Measurements from ENCODE around the gene NALCN. TPM values are rescaled to one million over a fixed set of nuclear protein-coding genes. Genes with fewer than 3 reads are reported as not detected.

NALCN gene
- polyA plus RNA-seq, 2 donors: 0.04 TPM

GRCh38 chr13:101178406-101178805, 237.9 kb downstream of the NALCN start:
- Histone ChIP-seq H3K4me3 (ENCODE audit: low read depth in 1 of 2, low read length in 2 of 2) (no peak overlapping the region), H3K36me3 (ENCODE audit: control insufficient read depth in 2 of 2, insufficient read depth in 2 of 2, low read length in 1 of 2) (no peaks in the 10 kb centered on the region), H3K4me1 (ENCODE audit: control insufficient read depth in 2 of 2, insufficient read depth in 2 of 2, low read length in 1 of 2) (no peaks in the 10 kb centered on the region), H3K27ac (ENCODE audit: low read depth in 2 of 2, low read length in 1 of 2) (no peak overlapping the region), H3K9me3 (ENCODE audit: control insufficient read depth in 2 of 2, insufficient read depth in 1 of 2, low read depth in 1 of 2, low read length in 1 of 2) (no peaks in the 10 kb centered on the region), H3K27me3 (ENCODE audit: control insufficient read depth in 1 of 2, insufficient read depth in 2 of 2, low read length in 2 of 2) (no peaks in the 10 kb centered on the region)
- WGBS, 2 donors: 28 to 36% methylated on average over 4 of the region's 4 CpGs

GRCh38 chr13:101170306-101170705, 246.0 kb downstream of the NALCN start:
- Histone ChIP-seq H3K27ac (ENCODE audit: low read depth in 2 of 2, low read length in 1 of 2) (no peak overlapping the region), H3K4me1 (ENCODE audit: control insufficient read depth in 2 of 2, insufficient read depth in 2 of 2, low read length in 1 of 2) (no peaks in the 10 kb centered on the region), H3K27me3 (ENCODE audit: control insufficient read depth in 1 of 2, insufficient read depth in 2 of 2, low read length in 2 of 2) (no peaks in the 10 kb centered on the region), H3K4me3 (ENCODE audit: low read depth in 1 of 2, low read length in 2 of 2) (no peak overlapping the region), H3K9me3 (ENCODE audit: control insufficient read depth in 2 of 2, insufficient read depth in 1 of 2, low read depth in 1 of 2, low read length in 1 of 2) (no peaks in the 10 kb centered on the region), H3K36me3 (ENCODE audit: control insufficient read depth in 2 of 2, insufficient read depth in 2 of 2, low read length in 1 of 2) (no peaks in the 10 kb centered on the region)
- 78 to 79% methylated on average over 2 of the region's 2 CpGs for WGBS, 2 donors

DNA sequence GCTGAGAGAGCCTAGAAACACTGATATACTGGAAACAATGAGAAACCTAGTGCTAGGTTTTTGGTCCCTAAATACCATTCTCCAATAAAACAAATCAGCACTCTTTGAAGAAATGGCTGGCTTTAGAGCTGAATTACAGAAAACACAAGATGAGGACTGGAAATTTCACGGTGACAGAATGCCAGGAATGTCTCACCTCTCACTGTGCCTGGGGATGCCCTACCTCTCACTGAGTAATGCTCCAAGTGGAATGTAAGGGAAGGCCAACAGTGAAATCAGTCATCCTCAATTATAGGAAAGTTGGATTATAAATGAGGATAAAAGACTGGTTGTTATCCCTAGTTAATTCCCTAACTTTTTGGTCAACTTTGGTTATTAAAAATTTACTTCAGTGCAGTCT, 259.0 kb downstream of the NALCN start:
- Histone ChIP-seq H3K9me3 (ENCODE audit: control insufficient read depth in 2 of 2, insufficient read depth in 1 of 2, low read depth in 1 of 2, low read length in 1 of 2) (no peaks in the 10 kb centered on the region), H3K4me3 (ENCODE audit: low read depth in 1 of 2, low read length in 2 of 2) (no peak overlapping the region), H3K4me1 (ENCODE audit: control insufficient read depth in 2 of 2, insufficient read depth in 2 of 2, low read length in 1 of 2) (no peaks in the 10 kb centered on the region), H3K27me3 (ENCODE audit: control insufficient read depth in 1 of 2, insufficient read depth in 2 of 2, low read length in 2 of 2) (no peaks in the 10 kb centered on the region), H3K36me3 (ENCODE audit: control insufficient read depth in 2 of 2, insufficient read depth in 2 of 2, low read length in 1 of 2) (no peaks in the 10 kb centered on the region), H3K27ac (ENCODE audit: low read depth in 2 of 2, low read length in 1 of 2) (no peak overlapping the region)
- WGBS, 2 donors: 12 to 22% methylated on average over 1 of the region's 1 CpG

- Histone ChIP-seq H3K36me3 (ENCODE audit: control insufficient read depth in 2 of 2, insufficient read depth in 2 of 2, low read length in 1 of 2) (no peaks in the 10 kb centered on the region), H3K4me1 (ENCODE audit: control insufficient read depth in 2 of 2, insufficient read depth in 2 of 2, low read length in 1 of 2) (no peaks in the 10 kb centered on the region), H3K27me3 (ENCODE audit: control insufficient read depth in 1 of 2, insufficient read depth in 2 of 2, low read length in 2 of 2) (no peaks in the 10 kb centered on the region), H3K4me3 (ENCODE audit: low read depth in 1 of 2, low read length in 2 of 2) (no peak overlapping the region), H3K9me3 (ENCODE audit: control insufficient read depth in 2 of 2, insufficient read depth in 1 of 2, low read depth in 1 of 2, low read length in 1 of 2) (no peaks in the 10 kb centered on the region), H3K27ac (ENCODE audit: low read depth in 2 of 2, low read length in 1 of 2) (no peak overlapping the region)
- 47 to 59% methylated on average over 2 of the region's 2 CpGs for WGBS, 2 donors
Observed at GRCh38 chr13:101155920-101156319, 260.4 kb downstream of the NALCN start.

DNA sequence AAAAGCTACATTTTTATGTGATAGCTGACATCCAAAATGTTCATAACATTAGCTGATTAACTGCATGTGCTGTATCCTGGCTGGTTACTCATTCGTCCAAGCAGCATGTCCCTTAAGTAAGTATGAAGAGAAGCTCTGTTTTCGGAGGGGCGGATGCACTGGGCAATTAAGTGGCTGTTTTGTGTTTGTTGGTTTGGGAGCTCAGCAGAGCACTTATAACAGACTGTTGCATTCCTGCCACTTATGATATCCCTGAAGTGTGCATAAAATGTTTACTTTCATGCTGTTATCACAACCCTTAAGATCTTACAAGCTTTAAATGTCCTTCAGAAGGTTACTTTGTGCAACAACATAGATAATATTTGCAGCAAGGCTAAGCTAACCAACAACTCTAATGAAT, 264.1 kb downstream of the NALCN start:
- 71 to 75% methylated on average over 3 of the region's 3 CpGs for WGBS, 2 donors
- Histone ChIP-seq H3K4me1 (ENCODE audit: control insufficient read depth in 2 of 2, insufficient read depth in 2 of 2, low read length in 1 of 2) (no peaks in the 10 kb centered on the region), H3K27me3 (ENCODE audit: control insufficient read depth in 1 of 2, insufficient read depth in 2 of 2, low read length in 2 of 2) (no peaks in the 10 kb centered on the region), H3K27ac (ENCODE audit: low read depth in 2 of 2, low read length in 1 of 2) (no peak overlapping the region), H3K4me3 (ENCODE audit: low read depth in 1 of 2, low read length in 2 of 2) (no peak overlapping the region), H3K9me3 (ENCODE audit: control insufficient read depth in 2 of 2, insufficient read depth in 1 of 2, low read depth in 1 of 2, low read length in 1 of 2) (no peaks in the 10 kb centered on the region), H3K36me3 (ENCODE audit: control insufficient read depth in 2 of 2, insufficient read depth in 2 of 2, low read length in 1 of 2) (no peaks in the 10 kb centered on the region)

DNA sequence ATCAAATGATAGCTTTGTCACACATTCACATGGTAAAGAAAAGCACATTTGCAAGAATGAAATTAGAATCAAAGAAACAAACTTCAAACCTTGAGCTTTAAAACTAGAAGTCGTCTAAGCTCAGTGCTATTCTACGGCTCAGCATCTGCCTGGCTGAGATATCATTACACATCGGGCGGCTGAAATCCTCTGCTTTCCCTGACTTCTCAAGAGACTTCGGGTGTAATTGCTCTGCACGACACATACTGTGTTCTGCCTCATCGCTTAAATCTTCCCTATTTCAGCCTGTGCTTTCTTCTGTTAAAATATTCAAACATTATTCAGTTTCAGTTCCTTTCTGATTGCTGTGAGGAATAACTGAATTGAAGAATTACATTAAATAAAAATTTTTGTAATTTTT, 265.3 kb downstream of the NALCN start:
- H3K9me3 ChIP-seq (ENCODE audit: control insufficient read depth in 2 of 2, insufficient read depth in 1 of 2, low read depth in 1 of 2, low read length in 1 of 2): no peaks in the 10 kb centered on the region
- no peak overlapping the region for H3K27ac ChIP-seq (ENCODE audit: low read depth in 2 of 2, low read length in 1 of 2)
- no peaks in the 10 kb centered on the region for H3K36me3 ChIP-seq (ENCODE audit: control insufficient read depth in 2 of 2, insufficient read depth in 2 of 2, low read length in 1 of 2)
- no peaks in the 10 kb centered on the region for H3K27me3 ChIP-seq (ENCODE audit: control insufficient read depth in 1 of 2, insufficient read depth in 2 of 2, low read length in 2 of 2)
- 36 to 41% methylated on average over 7 of the region's 7 CpGs for WGBS, 2 donors
- H3K4me3 ChIP-seq (ENCODE audit: low read depth in 1 of 2, low read length in 2 of 2): no peak overlapping the region
- no peaks in the 10 kb centered on the region for H3K4me1 ChIP-seq (ENCODE audit: control insufficient read depth in 2 of 2, insufficient read depth in 2 of 2, low read length in 1 of 2)

DNA sequence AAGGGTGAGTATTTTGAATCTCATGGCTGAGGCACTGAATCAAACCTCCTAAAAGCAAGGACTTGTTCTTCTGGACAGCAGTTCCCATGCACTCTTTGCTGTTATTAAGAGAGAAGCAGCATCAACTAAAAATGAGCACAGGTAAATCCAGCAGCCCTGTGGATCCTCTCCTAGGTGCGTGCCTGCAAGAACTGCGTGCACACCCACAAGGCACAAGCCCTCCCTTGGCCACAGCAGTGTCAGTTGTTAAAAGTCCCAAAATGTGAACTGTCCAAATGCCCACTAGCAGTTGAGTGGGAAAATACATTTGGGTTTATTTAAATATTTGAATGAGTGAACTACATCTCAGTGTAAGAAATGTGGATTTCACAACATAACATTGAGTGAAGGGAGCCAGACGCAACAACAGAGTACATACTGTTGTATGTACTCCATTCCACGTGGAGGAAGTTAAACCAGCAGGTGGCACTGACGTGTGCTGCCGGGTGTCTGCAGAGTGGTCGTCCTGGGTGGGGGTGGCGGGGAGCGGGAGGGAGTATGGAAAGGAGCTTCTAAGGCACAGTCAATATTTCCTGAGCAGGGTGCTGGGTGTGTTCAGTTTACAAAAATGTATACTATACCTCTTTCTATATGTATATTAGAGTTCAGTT, 266.4 kb downstream of the NALCN start:
- no peak overlapping the region for H3K4me3 ChIP-seq (ENCODE audit: low read depth in 1 of 2, low read length in 2 of 2)
- H3K27ac ChIP-seq (ENCODE audit: low read depth in 2 of 2, low read length in 1 of 2): no peak overlapping the region
- no peaks in the 10 kb centered on the region for H3K36me3 ChIP-seq (ENCODE audit: control insufficient read depth in 2 of 2, insufficient read depth in 2 of 2, low read length in 1 of 2)
- 37 to 40% methylated on average over 9 of the region's 9 CpGs for WGBS, 2 donors
- H3K4me1 ChIP-seq (ENCODE audit: control insufficient read depth in 2 of 2, insufficient read depth in 2 of 2, low read length in 1 of 2): no peaks in the 10 kb centered on the region
- H3K27me3 ChIP-seq (ENCODE audit: control insufficient read depth in 1 of 2, insufficient read depth in 2 of 2, low read length in 2 of 2): no peaks in the 10 kb centered on the region
- H3K9me3 ChIP-seq (ENCODE audit: control insufficient read depth in 2 of 2, insufficient read depth in 1 of 2, low read depth in 1 of 2, low read length in 1 of 2): no peaks in the 10 kb centered on the region

- Histone ChIP-seq H3K36me3 (ENCODE audit: control insufficient read depth in 2 of 2, insufficient read depth in 2 of 2, low read length in 1 of 2) (no peaks in the 10 kb centered on the region), H3K9me3 (ENCODE audit: control insufficient read depth in 2 of 2, insufficient read depth in 1 of 2, low read depth in 1 of 2, low read length in 1 of 2) (no peaks in the 10 kb centered on the region), H3K27me3 (ENCODE audit: control insufficient read depth in 1 of 2, insufficient read depth in 2 of 2, low read length in 2 of 2) (no peaks in the 10 kb centered on the region), H3K4me1 (ENCODE audit: control insufficient read depth in 2 of 2, insufficient read depth in 2 of 2, low read length in 1 of 2) (no peaks in the 10 kb centered on the region), H3K27ac (ENCODE audit: low read depth in 2 of 2, low read length in 1 of 2) (no peak overlapping the region), H3K4me3 (ENCODE audit: low read depth in 1 of 2, low read length in 2 of 2) (no peak overlapping the region)
- WGBS, 2 donors: 67 to 71% methylated on average over 7 of the region's 7 CpGs
Observed at GRCh38 chr13:101146101-101146898, 270.0 kb downstream of the NALCN start.

DNA sequence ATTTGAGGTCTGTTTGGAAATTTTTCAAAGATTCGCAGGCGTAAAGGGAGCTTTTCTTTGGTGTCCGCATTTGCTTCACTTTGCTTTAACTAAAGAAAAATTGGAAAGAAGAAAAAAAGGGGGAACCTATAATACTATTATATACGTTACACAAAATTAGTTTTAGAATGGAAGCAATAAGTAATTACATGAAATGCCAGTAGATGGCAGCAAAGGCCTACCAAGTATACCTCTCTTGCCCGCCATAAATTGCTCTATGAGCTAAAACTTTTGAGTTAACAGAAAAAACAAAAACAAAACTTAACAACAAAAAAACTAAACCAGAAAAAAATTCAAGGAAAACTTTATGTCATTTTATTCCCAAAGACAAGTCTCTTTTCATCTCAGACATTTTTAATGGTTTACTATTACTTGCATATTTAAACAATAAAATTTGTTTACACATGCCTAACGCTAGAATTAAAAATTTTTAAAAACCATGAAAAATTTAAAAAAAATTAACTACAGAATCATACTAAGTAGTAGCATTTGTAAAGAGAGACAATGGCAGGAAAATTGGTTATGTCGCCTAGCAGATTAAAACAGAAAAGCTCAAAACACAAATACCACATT, 271.4 kb downstream of the NALCN start:
- no peak overlapping the region for H3K27ac ChIP-seq (ENCODE audit: low read depth in 2 of 2, low read length in 1 of 2)
- no peaks in the 10 kb centered on the region for H3K9me3 ChIP-seq (ENCODE audit: control insufficient read depth in 2 of 2, insufficient read depth in 1 of 2, low read depth in 1 of 2, low read length in 1 of 2)
- WGBS, 2 donors: 22 to 27% methylated on average over 7 of the region's 7 CpGs
- H3K4me1 ChIP-seq (ENCODE audit: control insufficient read depth in 2 of 2, insufficient read depth in 2 of 2, low read length in 1 of 2): no peaks in the 10 kb centered on the region
- H3K4me3 ChIP-seq (ENCODE audit: low read depth in 1 of 2, low read length in 2 of 2): no peak overlapping the region
- no peaks in the 10 kb centered on the region for H3K36me3 ChIP-seq (ENCODE audit: control insufficient read depth in 2 of 2, insufficient read depth in 2 of 2, low read length in 1 of 2)
- H3K27me3 ChIP-seq (ENCODE audit: control insufficient read depth in 1 of 2, insufficient read depth in 2 of 2, low read length in 2 of 2): no peaks in the 10 kb centered on the region

All from esophagus (tissue), 2 donors.